ENCODE measurements around the gene SDCCAG8. TPM values are rescaled to one million over a fixed set of nuclear protein-coding genes. Genes with fewer than 3 reads are reported as not detected.

Gene SDCCAG8
- polyA plus RNA-seq, 3 donors: 33.2 to 34.4 (median 33.4) TPM

GRCh38 chr1:243508943-243509342 is 253.1 kb downstream of the SDCCAG8 start:
- Histone ChIP-seq H4K20me1 (ENCODE audit: insufficient read depth, low read length) (no peaks in the 10 kb centered on the region), H3K4me2 (replicated peaks; ENCODE audit: extremely low read depth, low read length, poor library complexity, severe bottlenecking) (no peak overlapping the region), H3K4me3 (replicated peaks in 1 of 3; ENCODE audit: low read depth in 2 of 3, low read length in 3 of 3) (no peak overlapping the region), H3K9ac (ENCODE audit: insufficient read depth, low read length, poor library complexity, severe bottlenecking) (no peak overlapping the region), H3K27me3 (ENCODE audit: control insufficient read depth in 2 of 2, insufficient read depth in 2 of 2, low read length in 2 of 2) (no peaks in the 10 kb centered on the region), H3K9me3 (replicated peaks in 1 of 2; ENCODE audit: control insufficient read depth in 1 of 2, insufficient read depth in 1 of 2, low read length in 2 of 2) (no peaks in the 10 kb centered on the region), H3K27ac (ENCODE audit: low read depth in 1 of 2, low read length in 2 of 2) (no peak overlapping the region), H3K4me1 (ENCODE audit: control insufficient read depth in 1 of 2, insufficient read depth in 2 of 2, low read length in 2 of 2) (peaks cover 10 to 18% of the 10 kb centered on the region in 2 donors), H3K36me3 (replicated peaks in 1 of 2; ENCODE audit: control insufficient read depth in 1 of 2, insufficient read depth in 2 of 2, low read length in 2 of 2) (peaks cover 0 to 18% of the 10 kb centered on the region in 2 donors), H3K79me2 (ENCODE audit: insufficient read depth, low read length) (no peaks in the 10 kb centered on the region), H2AFZ (ENCODE audit: insufficient read depth, low read depth, low read length, poor library complexity, severe bottlenecking) (no peak overlapping the region)
- Mint-ChIP-seq H3K9me3 (no peaks in the 10 kb centered on the region), H3K36me3 (peaks cover 17 to 31% of the 10 kb centered on the region in 2 donors), H3K4me1 (peaks cover 23% of the 10 kb centered on the region), H3K4me3 (no peak overlapping the region), H3K27ac (no peak overlapping the region), H3K27me3 (ENCODE audit: low read depth in 3 of 3) (no peaks in the 10 kb centered on the region)
- TF ChIP-seq, protein P1, sequence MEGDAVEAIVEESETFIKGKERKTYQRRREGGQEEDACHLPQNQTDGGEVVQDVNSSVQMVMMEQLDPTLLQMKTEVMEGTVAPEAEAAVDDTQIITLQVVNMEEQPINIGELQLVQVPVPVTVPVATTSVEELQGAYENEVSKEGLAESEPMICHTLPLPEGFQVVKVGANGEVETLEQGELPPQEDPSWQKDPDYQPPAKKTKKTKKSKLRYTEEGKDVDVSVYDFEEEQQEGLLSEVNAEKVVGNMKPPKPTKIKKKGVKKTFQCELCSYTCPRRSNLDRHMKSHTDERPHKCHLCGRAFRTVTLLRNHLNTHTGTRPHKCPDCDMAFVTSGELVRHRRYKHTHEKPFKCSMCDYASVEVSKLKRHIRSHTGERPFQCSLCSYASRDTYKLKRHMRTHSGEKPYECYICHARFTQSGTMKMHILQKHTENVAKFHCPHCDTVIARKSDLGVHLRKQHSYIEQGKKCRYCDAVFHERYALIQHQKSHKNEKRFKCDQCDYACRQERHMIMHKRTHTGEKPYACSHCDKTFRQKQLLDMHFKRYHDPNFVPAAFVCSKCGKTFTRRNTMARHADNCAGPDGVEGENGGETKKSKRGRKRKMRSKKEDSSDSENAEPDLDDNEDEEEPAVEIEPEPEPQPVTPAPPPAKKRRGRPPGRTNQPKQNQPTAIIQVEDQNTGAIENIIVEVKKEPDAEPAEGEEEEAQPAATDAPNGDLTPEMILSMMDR (IDR thresholded peaks at IDR 0.05): no peak
- DNase-seq: no peak
- no CpG with 5 or more reads among the region's 1 CpG for WGBS (ENCODE audit: insufficient coverage)
- intact Hi-C loops (cut with micrococcal nuclease): no loop called here

DNA sequence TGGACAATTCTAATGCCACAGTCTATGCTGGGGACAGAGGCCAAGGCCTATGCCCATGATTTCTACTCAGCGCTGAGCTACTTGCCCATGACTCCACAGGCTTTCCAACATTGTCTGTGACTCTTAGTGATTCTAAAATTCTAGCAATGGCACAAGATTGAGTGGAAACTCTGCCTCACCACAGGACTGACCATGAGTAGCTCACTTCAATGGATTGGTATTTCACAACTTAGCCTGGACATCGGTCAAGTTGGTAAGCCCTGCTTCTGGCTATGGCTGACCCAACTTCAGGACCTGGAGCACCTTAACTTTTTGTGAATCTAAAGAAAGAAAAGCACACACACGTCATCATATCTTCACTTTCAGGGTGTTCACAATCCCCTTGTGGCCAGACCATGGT is 255.1 kb downstream of the SDCCAG8 start:
- peaks cover 23% of the 10 kb centered on the region for H3K4me1 Mint-ChIP-seq
- no peak overlapping the region for H2AFZ ChIP-seq (ENCODE audit: insufficient read depth, low read depth, low read length, poor library complexity, severe bottlenecking)
- peaks cover 0 to 18% of the 10 kb centered on the region in 2 donors for H3K36me3 ChIP-seq (replicated peaks in 1 of 2; ENCODE audit: control insufficient read depth in 1 of 2, insufficient read depth in 2 of 2, low read length in 2 of 2)
- peaks cover 0 to 3% (median 0%) of the 10 kb centered on the region in 7 donors for H3K9me3 Mint-ChIP-seq
- intact Hi-C loops (cut with micrococcal nuclease): no loop called here
- peaks cover 0 to 2% (median 0%) of the 10 kb centered on the region in 3 donors for H3K27me3 Mint-ChIP-seq (ENCODE audit: low read depth in 3 of 3)
- no peak overlapping the region for H3K27ac ChIP-seq (ENCODE audit: low read depth in 1 of 2, low read length in 2 of 2)
- WGBS (ENCODE audit: insufficient coverage): 89% methylated on average over 3 of the region's 3 CpGs
- no peak overlapping the region for H3K4me3 ChIP-seq (replicated peaks in 1 of 3; ENCODE audit: low read depth in 2 of 3, low read length in 3 of 3)
- H3K36me3 Mint-ChIP-seq: peaks cover 13 to 22% of the 10 kb centered on the region in 2 donors
- H3K4me3 Mint-ChIP-seq: no peak overlapping the region
- H3K4me2 ChIP-seq (replicated peaks; ENCODE audit: extremely low read depth, low read length, poor library complexity, severe bottlenecking): no peak overlapping the region
- H3K27ac Mint-ChIP-seq: no peak overlapping the region
- no peaks in the 10 kb centered on the region for H3K79me2 ChIP-seq (ENCODE audit: insufficient read depth, low read length)
- H3K9ac ChIP-seq (ENCODE audit: insufficient read depth, low read length, poor library complexity, severe bottlenecking): no peak overlapping the region
- peaks cover 10 to 18% of the 10 kb centered on the region in 2 donors for H3K4me1 ChIP-seq (ENCODE audit: control insufficient read depth in 1 of 2, insufficient read depth in 2 of 2, low read length in 2 of 2)
- TF ChIP-seq, protein P1 (IDR thresholded peaks at IDR 0.05): no peak
- H4K20me1 ChIP-seq (ENCODE audit: insufficient read depth, low read length): no peaks in the 10 kb centered on the region
- no peak for DNase-seq
- H3K27me3 ChIP-seq (ENCODE audit: control insufficient read depth in 2 of 2, insufficient read depth in 2 of 2, low read length in 2 of 2): no peaks in the 10 kb centered on the region
- no peaks in the 10 kb centered on the region for H3K9me3 ChIP-seq (replicated peaks in 1 of 2; ENCODE audit: control insufficient read depth in 1 of 2, insufficient read depth in 1 of 2, low read length in 2 of 2)

Data from CD14-positive monocyte (primary cell).